K562 (cell line): Measurements from ENCODE around the gene IMPDH2. TPM values are rescaled to one million over a fixed set of nuclear protein-coding genes. Genes with fewer than 3 reads are reported as not detected.

ENCODE experiments used
- ARHGAP35 ChIP-seq: fragments of 450-650 bp; IDR thresholded peaks from 2 replicates; pipeline ENCODE4 v1.6.1; 2018; ENCODE audit not compliant: partially characterized antibody
- BACH1 ChIP-seq: fragments of 200-800 bp; sonication (Bioruptor generic); IDR thresholded peaks from 2 replicates; pipeline ENCODE4 v1.6.1; 2016; ENCODE audit warnings: missing genetic modification characterization, missing compliant biosample characterization
- DDX20 ChIP-seq: fragments of 450-650 bp; IDR thresholded peaks from 2 replicates; pipeline ENCODE4 v1.6.1; 2016; ENCODE audit warnings: missing genetic modification characterization, low read depth, mild to moderate bottlenecking, missing compliant biosample characterization, moderate library complexity
- EP300 ChIP-seq: IDR thresholded peaks from 2 replicates; pipeline ENCODE4 v1.6.1; 2012; ENCODE audit warnings: low read length, improper control_type of control experiment
- ETS1 ChIP-seq: conservative IDR thresholded peaks from 2 replicates; pipeline ENCODE4 v1.6.1; 2011; ENCODE audit warnings: low read depth, mild to moderate bottlenecking, low read length; ENCODE audit not compliant: control insufficient read depth
- JUN ChIP-seq, 2 experiments: sonication (generic) in 1 of 2; formaldehyde crosslinking in 1 of 2; IDR thresholded peaks; 2 replicates each; pipeline versions ENCODE4 v1.6.1 to v1.8.0; 2012 to 2022; ENCODE audit warnings: borderline replicate concordance in 2 of 2, mild to moderate bottlenecking in 2 of 2, improper control_type of control experiment in 1 of 2, low read depth in 1 of 2, low read length in 1 of 2, missing genetic modification reagents in 1 of 2
- KHSRP ChIP-seq: fragments of 450-650 bp; IDR thresholded peaks from 2 replicates; pipeline ENCODE4 v1.6.1; 2017
- MECOM ChIP-seq: fragments of 250-450 bp; sonication (Bioruptor Pico); IDR thresholded peaks from 2 replicates; pipeline ENCODE4 v1.8.0; 2022; ENCODE audit warnings: inconsistent platforms
- MLX ChIP-seq, 2 experiments: fragments of 450-650 bp in 1 of 2; sonication (generic) in 1 of 2; formaldehyde crosslinking; conservative IDR thresholded peaks; 2 replicates each; pipeline versions ENCODE4 v1.4.0 to v1.8.1; 2020 to 2022; ENCODE audit warnings: mild to moderate bottlenecking in 1 of 2, missing genetic modification reagents in 1 of 2
- MTF1 ChIP-seq: fragments of 250-450 bp; sonication (Bioruptor Pico); IDR thresholded peaks from 2 replicates; pipeline ENCODE4 v1.9.0; 2021; ENCODE audit warnings: moderate library complexity, mild to moderate bottlenecking, inconsistent platforms, borderline replicate concordance
- NFIX ChIP-seq: fragments of 250-450 bp; sonication (Bioruptor Pico); IDR thresholded peaks from 2 replicates; pipeline ENCODE4 v1.4.0; 2020; ENCODE audit warnings: low read depth, mild to moderate bottlenecking, moderate library complexity
- PHF20 ChIP-seq: fragments of 450-650 bp; IDR thresholded peaks from 2 replicates; pipeline ENCODE4 v1.6.1; 2018; ENCODE audit not compliant: partially characterized antibody
- PTBP1 ChIP-seq: fragments of 200-400 bp; formaldehyde crosslinking; IDR thresholded peaks from 2 replicates; pipeline ENCODE4 v1.6.1; 2017; ENCODE audit warnings: low read depth, low read length
- RBBP5 ChIP-seq: fragments of 200-600 bp; sonication (generic); IDR thresholded peaks from 2 replicates; pipeline ENCODE4 v1.6.1; 2012; ENCODE audit warnings: borderline replicate concordance, mild to moderate bottlenecking, low read length, control low read depth, inconsistent platforms; ENCODE audit not compliant: insufficient read depth, poor library complexity, severe bottlenecking
- ZFP91 ChIP-seq: sonication (generic); formaldehyde crosslinking; IDR thresholded peaks from 2 replicates; pipeline ENCODE4 v1.8.0; 2022; ENCODE audit warnings: mild to moderate bottlenecking, missing genetic modification reagents
- ZKSCAN8 ChIP-seq: fragments of 200-800 bp; sonication (Bioruptor generic); IDR thresholded peaks from 2 replicates; pipeline ENCODE4 v1.6.1; 2016; ENCODE audit warnings: missing genetic modification characterization, missing compliant biosample characterization
- ZNF140 ChIP-seq: fragments of 250-450 bp; sonication (Bioruptor Pico); IDR thresholded peaks from 2 replicates; pipeline ENCODE4 v1.8.0; 2021; ENCODE audit warnings: moderate library complexity, mild to moderate bottlenecking, inconsistent platforms
- ZNF263 ChIP-seq: sonication (generic); formaldehyde crosslinking; IDR thresholded peaks from 2 replicates; pipeline ENCODE4 v1.8.0; 2022; ENCODE audit warnings: mild to moderate bottlenecking, missing genetic modification reagents, borderline replicate concordance
- ZNF316 ChIP-seq: fragments of 450-650 bp; IDR thresholded peaks from 2 replicates; pipeline ENCODE4 v1.6.1; 2016
- polyA plus RNA-seq, 8 experiments: library from polyadenylated mRNA; depleted of rRNA in 4 of 8; stranded (reverse) in 5 of 8; unstranded in 3 of 8; fragments of >200 nt; fragmentation: Nextera tagmentation in 2 of 8; fragmentation: Illumina TruSeq in 1 of 8; extraction: Ambion mirVana in 2 of 8; extraction: Trizol in 1 of 8; gene quantifications; 2 replicates each; pipeline versions ENCODE4 v1.2.1 to v1.2.3, GENCODE V29; 2011 to 2014; ENCODE audit warnings: inconsistent platforms in 1 of 8, missing spikeins in 1 of 8
- total RNA-seq, 7 experiments: library from RNA; depleted of rRNA in 6 of 7; stranded (reverse); fragments of >200 nt in 6 of 7; fragmentation: Illumina TruSeq in 2 of 7; extraction: Trizol in 2 of 7; gene quantifications; 2 replicates each; pipeline versions ENCODE4 v1.2.1 to v1.2.3, GENCODE V29; 2011 to 2021; ENCODE audit warnings: low replicate concordance in 1 of 7
- TF ChIP-seq, protein P1 (sequence below): sonication (generic); formaldehyde crosslinking; IDR thresholded peaks from 2 replicates; pipeline ENCODE4 v1.8.0; 2023; ENCODE audit warnings: mild to moderate bottlenecking, missing genetic modification reagents

IMPDH2 gene
- total and polyA plus RNA-seq, 9 of the 15 experiments (the other 6 are each of a cell fraction or from before 2014, with no cell fraction given), result 318 to 507 (median 366) TPM

DNA sequence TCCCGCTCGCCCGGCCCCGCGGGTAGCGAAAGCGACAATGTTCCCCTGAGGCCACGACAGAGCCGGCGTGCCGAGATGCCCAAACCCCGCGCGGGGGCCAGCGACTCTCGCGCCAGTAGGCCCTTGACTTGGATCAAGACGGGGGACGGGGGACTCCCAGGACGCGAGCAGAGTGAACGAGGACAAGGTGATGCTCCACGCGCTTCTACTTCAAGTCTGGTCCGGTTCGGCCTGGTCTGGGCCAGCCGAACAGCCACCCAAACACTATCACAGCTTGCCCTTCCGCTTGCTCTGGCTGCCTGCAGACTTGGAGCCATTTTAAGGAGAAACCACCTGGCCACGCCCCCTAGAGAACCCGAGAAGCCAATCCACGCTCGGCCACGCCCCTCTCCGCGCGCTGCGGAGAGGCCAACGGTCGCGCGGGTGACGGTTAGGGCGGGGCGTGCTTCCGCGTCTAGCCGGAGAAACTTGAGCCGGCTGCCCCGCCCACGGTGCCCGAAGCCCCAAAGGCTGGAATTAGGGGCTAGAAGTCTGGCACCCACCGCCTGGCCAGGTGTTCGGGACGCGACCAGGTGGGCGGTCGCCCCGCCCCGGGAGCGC is 7.9 kb downstream of the IMPDH2 start (continued):
- TF ChIP-seq MLX (CRISPR knock-in tag; conservative IDR thresholded peaks at IDR 0.05) (no peak), NFIX (CRISPR knock-in tag) (no peak), ZNF316 (no peak), RBBP5 (no peak), BACH1 (tag) (no peak), ARHGAP35 (no peak), ZNF263 (CRISPR knock-in tag) (no peak), MTF1 (CRISPR knock-in tag) (no peak), PHF20 (peak; percentile 61), EP300 (peak; percentile 61), KHSRP (no peak), PTBP1 (no peak), ETS1 (peak; percentile 61; the same call in 1 of the 2 replicates), JUN (IDR thresholded peaks at IDR 0.05; ENCODE audit: borderline replicate concordance, low read depth, low read length) (no peak), JUN (CRISPR knock-in tag; IDR thresholded peaks at IDR 0.05; ENCODE audit: borderline replicate concordance) (no peak), ZNF140 (no peak), ZKSCAN8 (CRISPR knock-in tag) (no peak), DDX20 (tag) (no peak), ZFP91 (CRISPR knock-in tag) (no peak), MECOM (CRISPR knock-in tag) (no peak)
- TF ChIP-seq, protein P1, sequence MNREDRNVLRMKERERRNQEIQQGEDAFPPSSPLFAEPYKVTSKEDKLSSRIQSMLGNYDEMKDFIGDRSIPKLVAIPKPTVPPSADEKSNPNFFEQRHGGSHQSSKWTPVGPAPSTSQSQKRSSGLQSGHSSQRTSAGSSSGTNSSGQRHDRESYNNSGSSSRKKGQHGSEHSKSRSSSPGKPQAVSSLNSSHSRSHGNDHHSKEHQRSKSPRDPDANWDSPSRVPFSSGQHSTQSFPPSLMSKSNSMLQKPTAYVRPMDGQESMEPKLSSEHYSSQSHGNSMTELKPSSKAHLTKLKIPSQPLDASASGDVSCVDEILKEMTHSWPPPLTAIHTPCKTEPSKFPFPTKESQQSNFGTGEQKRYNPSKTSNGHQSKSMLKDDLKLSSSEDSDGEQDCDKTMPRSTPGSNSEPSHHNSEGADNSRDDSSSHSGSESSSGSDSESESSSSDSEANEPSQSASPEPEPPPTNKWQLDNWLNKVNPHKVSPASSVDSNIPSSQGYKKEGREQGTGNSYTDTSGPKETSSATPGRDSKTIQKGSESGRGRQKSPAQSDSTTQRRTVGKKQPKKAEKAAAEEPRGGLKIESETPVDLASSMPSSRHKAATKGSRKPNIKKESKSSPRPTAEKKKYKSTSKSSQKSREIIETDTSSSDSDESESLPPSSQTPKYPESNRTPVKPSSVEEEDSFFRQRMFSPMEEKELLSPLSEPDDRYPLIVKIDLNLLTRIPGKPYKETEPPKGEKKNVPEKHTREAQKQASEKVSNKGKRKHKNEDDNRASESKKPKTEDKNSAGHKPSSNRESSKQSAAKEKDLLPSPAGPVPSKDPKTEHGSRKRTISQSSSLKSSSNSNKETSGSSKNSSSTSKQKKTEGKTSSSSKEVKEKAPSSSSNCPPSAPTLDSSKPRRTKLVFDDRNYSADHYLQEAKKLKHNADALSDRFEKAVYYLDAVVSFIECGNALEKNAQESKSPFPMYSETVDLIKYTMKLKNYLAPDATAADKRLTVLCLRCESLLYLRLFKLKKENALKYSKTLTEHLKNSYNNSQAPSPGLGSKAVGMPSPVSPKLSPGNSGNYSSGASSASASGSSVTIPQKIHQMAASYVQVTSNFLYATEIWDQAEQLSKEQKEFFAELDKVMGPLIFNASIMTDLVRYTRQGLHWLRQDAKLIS (CRISPR knock-in tag), result peak; percentile 91
